ENCODE results near the gene NR1I3.

NR1I3 gene

DNA sequence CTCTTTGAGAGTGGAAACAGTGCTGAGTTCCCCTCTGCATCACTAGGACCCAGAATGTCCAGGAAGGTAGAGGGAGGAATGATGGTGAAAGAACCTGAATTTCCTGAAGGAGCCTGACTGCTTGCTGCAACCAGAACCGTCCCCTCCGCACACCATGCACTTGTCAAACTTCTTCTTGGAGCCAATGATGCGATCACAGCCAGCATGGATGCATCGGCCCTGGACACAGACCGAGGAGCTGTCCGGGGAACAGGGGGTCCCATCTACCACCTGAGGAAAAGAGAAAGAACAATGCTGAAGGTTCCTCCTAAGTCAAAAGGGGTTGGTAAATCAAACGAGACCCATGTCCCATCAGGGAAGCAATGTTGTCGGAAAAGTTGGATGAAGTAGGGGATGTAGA lies 46.0 kb downstream of the NR1I3 start:
- Histone ChIP-seq H3K4me1 (ENCODE audit: insufficient read depth, low read length) (peaks cover 16% of the 10 kb centered on the region), H3K27ac (ENCODE audit: low read depth, low read length) (no peak overlapping the region)

DNA sequence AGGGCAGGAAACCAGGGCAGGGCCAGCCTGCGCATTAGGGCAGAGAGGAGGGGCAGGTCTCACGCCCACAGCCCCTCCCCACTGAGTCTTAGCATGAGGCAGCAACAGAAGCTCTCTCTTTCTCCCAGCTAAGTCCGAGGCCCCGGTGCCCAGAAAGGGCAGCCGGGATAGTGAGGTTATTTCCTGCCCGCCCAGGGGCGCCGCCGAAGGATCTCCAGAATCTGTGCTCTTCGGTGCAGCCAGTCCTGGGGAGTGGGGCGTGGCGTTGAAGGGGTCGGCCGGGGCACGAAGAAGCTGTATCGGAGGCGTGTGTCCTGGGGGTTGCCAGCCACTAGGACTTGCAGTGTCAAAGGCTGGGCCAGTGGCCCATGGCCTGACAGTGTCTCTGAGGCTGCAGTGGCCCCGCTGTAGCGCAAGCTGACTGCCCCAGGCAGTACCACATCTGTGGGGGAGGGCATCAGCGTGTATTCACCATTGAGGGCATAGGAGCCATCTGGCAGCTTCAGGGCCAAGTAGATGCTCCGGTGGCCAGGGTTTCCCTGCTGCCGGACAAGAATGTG lies 47.0 kb downstream of the NR1I3 start:
- H3K27ac ChIP-seq (ENCODE audit: low read depth, low read length), result no peak overlapping the region
- H3K9me3 ChIP-seq (ENCODE audit: low read length), result no peaks in the 10 kb centered on the region
- H3K4me1 ChIP-seq (ENCODE audit: insufficient read depth, low read length), result peaks cover 7% of the 10 kb centered on the region
- no peak overlapping the region for H3K9ac ChIP-seq (ENCODE audit: low read length)
- H3K27me3 ChIP-seq (ENCODE audit: control insufficient read depth in 1 of 2, insufficient read depth in 2 of 2, low read length in 2 of 2), result no peaks in the 10 kb centered on the region
- H3K36me3 ChIP-seq (ENCODE audit: insufficient read depth, low read length), result peaks cover 9% of the 10 kb centered on the region
- H3K4me3 ChIP-seq (ENCODE audit: low read depth in 1 of 2, low read length in 2 of 2), result no peak overlapping the region

More for the DNA sequence above, 46.0 kb downstream of the NR1I3 start:
- peaks cover 9% of the 10 kb centered on the region for H3K36me3 ChIP-seq (ENCODE audit: insufficient read depth, low read length)
- H3K27me3 ChIP-seq (ENCODE audit: control insufficient read depth in 1 of 2, insufficient read depth in 2 of 2, low read length in 2 of 2), result no peaks in the 10 kb centered on the region
- no peaks in the 10 kb centered on the region for H3K9me3 ChIP-seq (ENCODE audit: low read length)
- no peak overlapping the region for H3K9ac ChIP-seq (ENCODE audit: low read length)
- no peak overlapping the region for H3K4me3 ChIP-seq (ENCODE audit: low read depth in 1 of 2, low read length in 2 of 2)

DNA sequence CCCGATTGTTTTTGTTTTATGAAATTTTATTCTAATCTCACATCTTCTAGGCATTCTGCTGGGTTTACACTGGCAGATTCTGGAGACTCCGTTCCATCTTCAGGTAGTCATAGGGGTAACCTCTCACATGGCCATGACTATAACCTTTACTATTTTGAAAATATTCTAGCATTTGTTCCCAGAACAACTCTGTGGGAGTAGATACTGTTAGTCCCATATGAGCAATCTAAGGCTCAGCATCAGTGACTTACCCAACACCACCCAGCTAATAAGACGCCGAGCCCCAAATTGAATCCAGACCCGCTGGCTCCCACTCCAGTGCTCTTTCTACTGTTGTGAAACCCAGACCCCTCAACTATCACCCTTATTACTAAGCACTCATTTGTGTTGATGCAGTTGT lies 49.0 kb downstream of the NR1I3 start:
- H3K9ac ChIP-seq (ENCODE audit: low read length), result no peak overlapping the region
- H3K27ac ChIP-seq (ENCODE audit: low read depth, low read length), result no peak overlapping the region
- no peak overlapping the region for H3K4me3 ChIP-seq (ENCODE audit: low read depth in 1 of 2, low read length in 2 of 2)
- H3K27me3 ChIP-seq (ENCODE audit: control insufficient read depth in 1 of 2, insufficient read depth in 2 of 2, low read length in 2 of 2), result no peaks in the 10 kb centered on the region
- H3K36me3 ChIP-seq (ENCODE audit: insufficient read depth, low read length), result no peaks in the 10 kb centered on the region
- H3K4me1 ChIP-seq (ENCODE audit: insufficient read depth, low read length), result peaks cover 5% of the 10 kb centered on the region
- no peaks in the 10 kb centered on the region for H3K9me3 ChIP-seq (ENCODE audit: low read length)

DNA sequence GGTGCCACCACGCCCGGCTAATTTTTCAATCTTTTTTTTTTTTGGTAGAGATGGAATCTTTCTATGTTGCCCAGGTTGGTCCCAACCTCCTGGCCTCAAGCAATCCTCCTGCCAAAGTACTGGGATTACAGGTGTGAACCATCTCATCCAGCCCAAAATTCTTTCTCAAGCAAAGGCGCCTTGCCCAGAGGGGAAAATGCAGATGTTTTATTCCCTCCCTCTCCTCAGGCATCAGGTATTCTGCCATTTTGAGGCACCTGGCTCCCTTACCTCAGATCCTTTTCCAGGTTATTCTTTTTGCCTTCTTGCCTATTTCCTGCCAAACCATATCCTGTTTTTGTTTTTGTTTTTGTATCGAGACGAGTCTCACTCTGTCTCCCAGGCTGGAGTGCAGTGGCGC lies 49.6 kb downstream of the NR1I3 start:
- Histone ChIP-seq H3K9me3 (ENCODE audit: low read length) (no peaks in the 10 kb centered on the region), H3K27me3 (ENCODE audit: control insufficient read depth in 1 of 2, insufficient read depth in 2 of 2, low read length in 2 of 2) (no peaks in the 10 kb centered on the region), H3K4me1 (ENCODE audit: insufficient read depth, low read length) (peaks cover 5% of the 10 kb centered on the region), H3K9ac (ENCODE audit: low read length) (no peak overlapping the region), H3K27ac (ENCODE audit: low read depth, low read length) (no peak overlapping the region), H3K36me3 (ENCODE audit: insufficient read depth, low read length) (no peaks in the 10 kb centered on the region), H3K4me3 (ENCODE audit: low read depth in 1 of 2, low read length in 2 of 2) (no peak overlapping the region)

DNA sequence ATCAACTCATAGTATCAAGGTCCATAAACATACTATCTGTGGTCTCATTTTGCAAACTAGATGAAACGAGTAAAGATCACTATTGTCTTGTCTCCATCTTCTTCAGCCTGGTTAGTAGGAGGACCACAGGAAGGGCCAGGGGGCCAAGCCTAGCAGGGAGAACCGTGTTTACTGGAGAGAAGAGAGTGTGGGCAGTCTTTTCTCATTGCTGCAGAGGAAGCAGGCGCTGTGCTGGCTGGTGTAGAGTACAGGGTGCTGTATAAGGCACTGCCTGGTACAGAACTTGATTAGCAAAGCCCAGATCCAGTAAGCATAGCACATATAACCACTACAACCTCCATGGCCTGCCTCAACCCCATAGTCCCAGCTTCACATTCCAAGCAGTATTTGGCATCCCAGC lies 50.7 kb downstream of the NR1I3 start:
- no peak overlapping the region for H3K9ac ChIP-seq (ENCODE audit: low read length)
- H3K9me3 ChIP-seq (ENCODE audit: low read length), result no peaks in the 10 kb centered on the region
- no peaks in the 10 kb centered on the region for H3K4me1 ChIP-seq (ENCODE audit: insufficient read depth, low read length)
- H3K27ac ChIP-seq (ENCODE audit: low read depth, low read length), result no peak overlapping the region
- H3K27me3 ChIP-seq (ENCODE audit: control insufficient read depth in 1 of 2, insufficient read depth in 2 of 2, low read length in 2 of 2), result no peaks in the 10 kb centered on the region
- H3K4me3 ChIP-seq (ENCODE audit: low read depth in 1 of 2, low read length in 2 of 2), result no peak overlapping the region
- no peaks in the 10 kb centered on the region for H3K36me3 ChIP-seq (ENCODE audit: insufficient read depth, low read length)

DNA sequence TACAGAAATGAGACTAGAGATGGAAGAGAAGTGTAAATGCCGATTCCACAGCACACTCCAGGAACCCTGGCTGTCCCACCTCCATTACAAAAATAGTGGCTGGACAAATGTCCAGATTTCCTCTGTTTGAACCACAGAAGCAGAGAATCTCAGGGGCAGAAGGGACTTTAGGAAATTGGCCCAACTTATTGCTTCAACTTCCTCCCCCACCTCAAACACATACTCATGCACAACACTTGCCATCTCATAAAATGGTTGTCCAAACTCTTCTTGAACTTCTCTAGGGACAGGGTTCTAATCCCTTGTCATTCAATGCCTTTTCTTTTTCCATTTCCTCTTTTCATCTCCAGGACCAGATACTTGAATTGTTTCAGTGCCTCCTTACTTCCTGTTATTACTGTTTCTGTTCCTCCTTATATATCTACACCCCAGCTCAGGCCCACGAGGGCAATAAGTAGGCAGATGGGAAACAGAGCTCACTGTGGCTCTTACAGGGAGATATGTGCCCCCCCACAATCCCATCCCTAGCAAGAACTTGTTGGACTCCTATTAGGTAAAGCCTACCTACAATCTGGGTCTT lies 52.2 kb downstream of the NR1I3 start:
- Histone ChIP-seq H3K36me3 (ENCODE audit: insufficient read depth, low read length) (no peaks in the 10 kb centered on the region), H3K27ac (ENCODE audit: low read depth, low read length) (peak overlapping the region; percentile 25), H3K4me3 (ENCODE audit: low read depth in 1 of 2, low read length in 2 of 2) (no peak overlapping the region), H3K9me3 (ENCODE audit: low read length) (no peaks in the 10 kb centered on the region), H3K27me3 (ENCODE audit: control insufficient read depth in 1 of 2, insufficient read depth in 2 of 2, low read length in 2 of 2) (no peaks in the 10 kb centered on the region), H3K9ac (ENCODE audit: low read length) (no peak overlapping the region), H3K4me1 (ENCODE audit: insufficient read depth, low read length) (no peaks in the 10 kb centered on the region)

DNA sequence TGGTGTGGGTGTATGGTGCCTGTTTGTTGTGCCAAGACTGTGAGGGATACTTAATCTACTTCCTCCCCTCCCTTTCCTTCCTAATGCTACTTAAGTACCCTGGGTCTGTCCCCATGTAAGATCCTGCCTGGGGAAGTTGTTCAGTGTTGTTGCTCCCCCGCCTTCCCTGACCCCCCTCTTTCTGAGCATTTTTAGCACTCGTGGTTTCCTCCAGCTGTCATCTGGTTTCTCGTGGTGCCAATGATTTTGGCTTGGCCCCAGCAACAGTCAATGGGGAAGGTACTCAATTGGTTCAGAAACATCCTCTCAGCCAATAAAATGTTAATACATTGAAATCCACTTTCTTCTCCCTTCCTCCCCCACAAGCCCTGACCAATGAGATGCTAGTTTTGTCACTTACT lies 52.7 kb downstream of the NR1I3 start:
- H3K27ac ChIP-seq (ENCODE audit: low read depth, low read length), result no peak overlapping the region

DNA sequence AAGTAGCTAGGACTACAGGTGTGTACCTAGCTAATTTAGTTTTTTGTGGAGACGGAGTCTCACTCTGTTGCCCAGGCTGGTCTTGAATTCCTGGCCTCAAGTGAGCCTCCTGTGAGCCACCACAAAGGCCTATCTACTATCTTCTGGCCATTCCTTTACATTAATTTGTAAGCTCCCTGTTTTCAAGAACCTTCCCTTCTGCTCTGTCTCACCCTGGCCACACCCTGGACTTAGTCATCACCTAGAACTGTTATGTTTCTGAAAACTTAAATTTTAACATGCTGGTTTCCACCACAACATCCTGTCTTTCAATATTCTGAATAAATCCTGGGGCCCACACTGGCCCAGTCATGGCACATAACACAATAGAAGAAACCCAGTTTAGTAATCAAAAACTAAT lies 55.8 kb downstream of the NR1I3 start:
- Histone ChIP-seq H3K9me3 (ENCODE audit: low read length) (no peaks in the 10 kb centered on the region), H3K4me1 (ENCODE audit: insufficient read depth, low read length) (peaks cover 6% of the 10 kb centered on the region), H3K27ac (ENCODE audit: low read depth, low read length) (no peak overlapping the region), H3K36me3 (ENCODE audit: insufficient read depth, low read length) (no peaks in the 10 kb centered on the region), H3K27me3 (ENCODE audit: control insufficient read depth in 1 of 2, insufficient read depth in 2 of 2, low read length in 2 of 2) (no peaks in the 10 kb centered on the region), H3K4me3 (ENCODE audit: low read depth in 1 of 2, low read length in 2 of 2) (no peak overlapping the region), H3K9ac (ENCODE audit: low read length) (no peak overlapping the region)

More for the DNA sequence above, 52.7 kb downstream of the NR1I3 start:
- Histone ChIP-seq H3K4me1 (ENCODE audit: insufficient read depth, low read length) (no peaks in the 10 kb centered on the region), H3K36me3 (ENCODE audit: insufficient read depth, low read length) (no peaks in the 10 kb centered on the region), H3K9ac (ENCODE audit: low read length) (no peak overlapping the region), H3K9me3 (ENCODE audit: low read length) (no peaks in the 10 kb centered on the region), H3K4me3 (ENCODE audit: low read depth in 1 of 2, low read length in 2 of 2) (no peak overlapping the region), H3K27me3 (ENCODE audit: control insufficient read depth in 1 of 2, insufficient read depth in 2 of 2, low read length in 2 of 2) (no peaks in the 10 kb centered on the region)

DNA sequence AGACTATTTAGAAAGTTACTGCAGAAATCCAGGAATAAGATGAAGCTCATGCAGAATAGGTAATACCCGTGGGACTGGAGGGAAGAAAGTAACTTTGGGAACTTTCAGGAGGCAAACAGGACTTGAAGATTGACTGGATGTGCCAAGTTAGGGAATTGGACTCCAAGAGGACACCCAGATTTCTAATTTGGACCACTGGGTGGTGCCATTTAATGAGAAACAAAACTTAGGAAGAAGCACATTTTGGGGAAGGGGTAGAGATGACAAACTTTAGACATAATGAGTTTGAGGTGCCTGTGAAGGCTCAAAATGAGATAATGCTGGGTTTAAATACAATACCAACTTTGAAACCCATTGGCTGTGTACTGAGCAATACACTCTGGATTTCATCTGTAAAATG lies 57.4 kb downstream of the NR1I3 start:
- no peaks in the 10 kb centered on the region for H3K9me3 ChIP-seq (ENCODE audit: low read length)
- H3K36me3 ChIP-seq (ENCODE audit: insufficient read depth, low read length), result peaks cover 2% of the 10 kb centered on the region
- H3K4me1 ChIP-seq (ENCODE audit: insufficient read depth, low read length), result peaks cover 18% of the 10 kb centered on the region
- no peak overlapping the region for H3K9ac ChIP-seq (ENCODE audit: low read length)
- H3K27ac ChIP-seq (ENCODE audit: low read depth, low read length), result no peak overlapping the region
- no peak overlapping the region for H3K4me3 ChIP-seq (ENCODE audit: low read depth in 1 of 2, low read length in 2 of 2)
- H3K27me3 ChIP-seq (ENCODE audit: control insufficient read depth in 1 of 2, insufficient read depth in 2 of 2, low read length in 2 of 2), result no peaks in the 10 kb centered on the region

DNA sequence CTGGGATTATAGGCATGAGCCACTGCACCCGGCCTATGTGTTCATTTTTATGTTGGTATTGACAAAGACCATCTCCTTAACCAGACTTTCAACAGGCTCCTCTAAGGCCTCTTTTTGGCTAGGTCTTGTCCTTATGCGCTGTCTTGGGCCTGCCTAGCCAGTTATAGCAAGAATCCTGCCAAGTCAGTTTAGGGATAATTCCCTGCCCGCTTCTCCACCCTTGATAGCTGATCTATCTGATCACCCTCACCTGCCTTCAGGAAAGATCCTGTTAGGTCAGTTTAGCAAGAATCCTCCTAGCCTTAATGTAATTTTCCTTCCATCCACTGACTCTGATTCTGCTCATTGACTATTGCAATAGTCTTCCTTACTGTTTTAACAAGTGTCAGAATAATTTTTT lies 58.3 kb downstream of the NR1I3 start:
- H3K4me1 ChIP-seq (ENCODE audit: insufficient read depth, low read length), result peaks cover 21% of the 10 kb centered on the region
- H3K9ac ChIP-seq (ENCODE audit: low read length), result no peak overlapping the region
- no peak overlapping the region for H3K27ac ChIP-seq (ENCODE audit: low read depth, low read length)
- peaks cover 10% of the 10 kb centered on the region for H3K36me3 ChIP-seq (ENCODE audit: insufficient read depth, low read length)
- H3K27me3 ChIP-seq (ENCODE audit: control insufficient read depth in 1 of 2, insufficient read depth in 2 of 2, low read length in 2 of 2), result no peaks in the 10 kb centered on the region
- H3K4me3 ChIP-seq (ENCODE audit: low read depth in 1 of 2, low read length in 2 of 2), result no peak overlapping the region
- no peaks in the 10 kb centered on the region for H3K9me3 ChIP-seq (ENCODE audit: low read length)
